HG03025 (cell line): ENCODE measurements around the gene CCND1.

Experiments used
- ATAC-seq: cut with Tn5 transposase; IDR thresholded peaks from one replicate; pipeline ENCODE4 v1.9.1; 2021; ENCODE audit warnings: mild to moderate bottlenecking, moderate library complexity; ENCODE audit not compliant: unreplicated experiment, low FRiP score

The CCND1 gene

GRCh38 chr11:69664103-69664775, 23.3 kb downstream of the CCND1 start:
- ATAC-seq = no peak

GRCh38 chr11:69664901-69665300, 23.9 kb downstream of the CCND1 start:
- ATAC-seq = no peak

- ATAC-seq = no peak
Measured at GRCh38 chr11:69665669-69666068, 24.7 kb downstream of the CCND1 start.

GRCh38 chr11:69666261-69666660, 25.3 kb downstream of the CCND1 start:
- no peak for ATAC-seq

GRCh38 chr11:69666752-69667536, 26.0 kb downstream of the CCND1 start:
- ATAC-seq = no peak

GRCh38 chr11:69667619-69668604, 27.0 kb downstream of the CCND1 start:
- ATAC-seq = no peak

- no peak for ATAC-seq
Measured at GRCh38 chr11:69669486-69669885, 28.5 kb downstream of the CCND1 start.

GRCh38 chr11:69670158-69670845, 29.3 kb downstream of the CCND1 start:
- ATAC-seq = no peak

GRCh38 chr11:69671734-69672465, 30.9 kb downstream of the CCND1 start:
- no peak for ATAC-seq

- no peak for ATAC-seq
Measured at GRCh38 chr11:69674267-69674885, 33.4 kb downstream of the CCND1 start.

- peak; percentile 61 for ATAC-seq
Measured at GRCh38 chr11:69674886-69675714, 34.1 kb downstream of the CCND1 start, which contains the start of gene LTO1. TSS of gene LTO1 (minus strand) at chr11:69675353. CDS start at chr11:69675239, 114 bp downstream.

GRCh38 chr11:69677749-69678148, 36.8 kb downstream of the CCND1 start:
- no peak for ATAC-seq

- ATAC-seq = no peak
Measured at GRCh38 chr11:69680688-69681087, 39.7 kb downstream of the CCND1 start.

GRCh38 chr11:69682221-69682620, 41.3 kb downstream of the CCND1 start:
- no peak for ATAC-seq

- no peak for ATAC-seq
Measured at GRCh38 chr11:69682681-69683326, 41.8 kb downstream of the CCND1 start.

- ATAC-seq = no peak
Measured at GRCh38 chr11:69683764-69684333, 42.9 kb downstream of the CCND1 start.

GRCh38 chr11:69684651-69685050, 43.7 kb downstream of the CCND1 start:
- no peak for ATAC-seq
